ENCODE results near the gene B4GALT5.

The B4GALT5 gene

DNA sequence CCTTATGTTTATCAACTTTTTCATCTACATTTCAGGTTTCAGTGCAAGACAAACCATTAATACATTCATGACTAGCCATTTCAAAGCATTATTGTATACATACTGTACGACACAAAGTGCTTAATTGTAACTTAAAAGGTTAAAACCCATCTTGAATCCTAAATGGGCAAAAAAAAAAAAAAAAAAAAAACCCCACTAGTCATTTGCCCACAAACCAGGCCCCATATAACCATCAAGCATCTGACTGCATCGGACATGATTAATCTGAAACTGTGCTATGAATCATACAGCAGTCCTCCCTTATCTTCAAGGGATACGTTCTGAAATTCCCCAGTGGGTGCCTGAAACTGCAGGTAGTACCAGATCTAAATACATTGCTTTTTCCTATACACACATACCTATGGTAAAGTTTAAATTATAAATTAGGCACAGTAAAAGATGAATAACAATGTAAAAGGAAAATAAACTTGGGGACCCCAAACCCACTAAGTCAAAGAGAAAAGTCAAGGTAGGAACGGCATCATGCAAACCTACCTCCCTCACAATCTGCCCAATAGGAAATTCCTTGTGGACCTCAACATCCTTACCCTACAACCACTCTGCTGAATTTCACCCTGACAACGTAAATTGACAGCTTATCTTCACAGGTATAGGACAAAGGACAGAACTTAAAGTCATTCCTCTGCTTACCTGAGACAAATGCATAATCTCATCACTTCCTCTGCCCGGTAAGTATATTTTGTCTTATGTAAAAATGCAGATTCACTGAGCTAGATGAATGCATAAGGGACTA lies 14.3 kb downstream of the B4GALT5 start:
- DNase-seq, result no peak

DNA sequence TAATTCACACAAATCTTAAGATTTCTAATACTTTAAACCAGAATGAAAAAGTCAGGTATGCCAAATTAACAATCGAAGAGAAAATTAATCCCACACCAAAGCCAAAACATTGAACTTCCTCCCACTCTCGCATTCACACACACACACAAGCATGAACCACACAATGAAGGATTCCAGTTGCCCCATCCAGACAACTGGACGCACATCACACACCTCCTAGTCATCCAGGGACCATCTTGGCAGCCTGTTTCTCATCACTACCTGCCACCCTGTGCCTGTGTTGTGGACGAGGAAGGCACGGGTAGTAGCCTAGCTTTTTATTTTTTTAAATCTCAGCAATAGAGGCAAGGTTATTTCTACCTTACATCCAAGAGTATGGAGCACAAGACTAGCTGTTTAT lies 15.2 kb downstream of the B4GALT5 start:
- DNase-seq, result no peak

DNA sequence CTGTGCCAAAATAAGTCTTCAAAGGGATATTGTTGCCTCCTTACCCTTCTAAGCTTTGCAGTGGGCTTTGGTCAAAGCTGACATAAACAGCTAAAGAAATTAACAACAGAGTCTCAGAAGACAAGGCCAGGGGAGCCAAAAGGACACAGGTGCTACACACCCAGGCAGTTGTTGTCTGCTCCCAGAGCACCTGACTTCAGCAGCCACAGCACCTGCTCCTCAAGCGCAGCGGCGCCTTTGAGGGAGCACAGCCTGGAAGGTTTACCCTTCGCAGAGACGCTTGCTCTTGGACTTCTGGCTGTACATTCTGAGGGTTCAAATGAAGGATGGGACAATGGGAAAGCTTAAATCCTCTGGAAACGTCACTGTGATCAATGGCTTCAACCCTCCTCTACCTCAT lies 16.6 kb downstream of the B4GALT5 start:
- DNase-seq, result no peak

DNA sequence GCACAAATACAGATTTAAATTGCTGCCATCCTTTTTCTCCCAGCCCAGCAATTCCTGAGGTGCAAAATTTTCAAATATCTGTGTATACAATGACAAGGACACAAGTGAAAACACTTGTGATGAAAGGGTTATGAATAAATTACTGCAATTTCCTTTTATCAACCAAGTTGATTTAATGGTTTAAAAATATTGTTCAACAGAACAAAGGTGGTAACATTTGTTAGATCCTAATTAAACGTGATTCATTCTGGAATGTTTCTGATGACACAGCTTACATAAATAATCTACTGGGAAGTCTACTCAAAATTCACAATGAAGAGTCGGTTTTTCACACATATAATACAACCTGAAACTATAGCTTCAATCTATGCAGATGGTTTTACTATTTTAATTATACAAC lies 17.1 kb downstream of the B4GALT5 start:
- DNase-seq, result no peak

DNA sequence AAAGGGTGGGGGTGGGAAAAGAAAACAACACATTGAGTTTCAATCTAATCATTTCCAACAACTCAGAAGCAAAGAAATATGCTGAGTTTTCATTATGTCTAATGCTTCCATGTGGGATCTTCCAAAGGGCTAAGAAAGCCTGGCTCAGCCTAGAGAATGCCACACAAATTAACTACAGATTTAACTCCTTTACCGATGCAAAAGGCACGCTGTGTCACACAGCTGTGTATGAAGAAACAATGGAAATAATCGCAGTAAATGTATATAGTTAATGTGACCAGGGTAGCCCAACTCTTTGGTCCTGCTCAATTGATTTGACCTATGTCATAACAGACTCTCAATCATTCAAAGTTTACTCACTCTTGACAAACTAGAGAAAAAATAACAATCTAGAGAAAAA lies 17.8 kb downstream of the B4GALT5 start:
- DNase-seq, result no peak

DNA sequence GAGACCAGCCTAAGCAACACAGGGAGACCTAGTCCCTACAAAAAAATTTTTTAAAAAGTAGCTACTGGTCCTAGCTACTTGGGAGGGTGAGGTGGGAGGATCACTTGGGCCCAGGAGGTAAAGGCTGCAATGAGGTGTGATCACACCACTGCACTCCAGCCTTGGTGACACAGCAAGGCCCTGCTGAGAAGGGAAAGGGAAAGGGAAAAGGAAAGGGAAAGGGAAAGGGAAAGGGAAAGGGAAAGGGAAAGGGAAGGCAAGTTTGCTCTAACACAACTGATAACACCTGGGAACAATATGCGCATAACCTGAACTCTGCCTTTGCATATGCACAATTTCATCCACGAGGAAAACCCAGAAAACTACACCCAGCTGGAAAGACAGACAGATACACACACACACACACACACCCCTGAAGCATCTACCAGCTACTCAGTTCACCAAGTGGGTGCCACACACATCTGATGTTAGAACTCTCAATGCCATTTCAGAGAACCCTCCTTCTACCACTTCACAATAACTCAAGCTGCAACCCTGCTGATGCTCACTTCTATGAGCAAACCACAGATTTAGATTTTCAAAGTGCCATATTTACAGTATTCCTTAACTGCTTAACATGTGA lies 19.1 kb downstream of the B4GALT5 start:
- DNase-seq, result no peak

DNA sequence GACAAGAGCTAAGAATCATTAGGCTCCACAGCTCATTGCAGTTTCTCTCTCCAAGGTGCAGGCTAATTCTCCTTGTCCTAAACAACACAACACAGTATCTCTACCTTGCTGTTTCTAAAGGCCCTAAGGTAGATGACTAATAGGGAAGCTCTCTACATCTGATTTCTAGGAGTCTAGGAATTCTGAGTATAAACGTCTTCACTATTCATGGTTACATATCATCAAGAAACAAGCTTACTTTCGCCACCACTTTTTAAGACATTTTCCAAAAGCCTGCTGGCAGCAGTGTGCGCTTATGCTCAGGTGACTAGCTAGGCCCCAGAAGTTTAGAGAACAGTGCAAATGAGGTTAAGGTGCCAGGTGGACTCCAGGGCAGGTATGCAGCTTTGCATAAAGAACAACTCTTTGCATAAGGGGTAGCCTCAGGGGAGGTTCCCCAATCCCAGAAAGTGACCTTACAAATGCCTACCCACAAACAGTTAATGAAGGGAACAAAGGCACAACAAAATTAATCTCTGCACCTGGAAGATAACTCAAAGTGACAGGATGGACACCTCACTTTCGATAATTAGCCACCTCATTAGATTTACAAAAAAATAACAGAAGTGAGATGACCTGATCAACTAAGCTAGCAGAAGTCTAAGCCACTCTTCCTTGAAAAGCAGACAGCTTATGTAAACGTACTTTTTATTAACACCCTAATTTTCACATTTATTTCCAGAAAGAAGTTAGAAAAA lies 20.1 kb downstream of the B4GALT5 start:
- no peak for DNase-seq

DNA sequence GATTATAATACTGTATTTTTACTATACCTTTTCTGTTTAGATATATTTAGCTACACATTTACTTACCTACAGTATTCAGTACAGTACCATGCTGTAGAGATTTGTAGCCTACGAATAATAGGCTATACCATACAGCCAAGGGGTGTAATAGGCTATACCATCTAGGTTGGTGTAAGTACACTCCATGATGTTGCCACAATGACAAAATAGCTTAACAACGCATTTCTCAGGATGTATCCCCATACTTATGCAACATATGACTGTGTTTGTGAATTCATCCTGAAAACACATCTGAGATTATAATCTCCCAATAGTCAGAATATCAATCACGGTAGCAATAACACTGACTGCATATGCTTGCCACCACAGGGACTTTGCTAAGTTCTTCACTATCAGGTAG lies 20.7 kb downstream of the B4GALT5 start:
- no peak for DNase-seq

DNA sequence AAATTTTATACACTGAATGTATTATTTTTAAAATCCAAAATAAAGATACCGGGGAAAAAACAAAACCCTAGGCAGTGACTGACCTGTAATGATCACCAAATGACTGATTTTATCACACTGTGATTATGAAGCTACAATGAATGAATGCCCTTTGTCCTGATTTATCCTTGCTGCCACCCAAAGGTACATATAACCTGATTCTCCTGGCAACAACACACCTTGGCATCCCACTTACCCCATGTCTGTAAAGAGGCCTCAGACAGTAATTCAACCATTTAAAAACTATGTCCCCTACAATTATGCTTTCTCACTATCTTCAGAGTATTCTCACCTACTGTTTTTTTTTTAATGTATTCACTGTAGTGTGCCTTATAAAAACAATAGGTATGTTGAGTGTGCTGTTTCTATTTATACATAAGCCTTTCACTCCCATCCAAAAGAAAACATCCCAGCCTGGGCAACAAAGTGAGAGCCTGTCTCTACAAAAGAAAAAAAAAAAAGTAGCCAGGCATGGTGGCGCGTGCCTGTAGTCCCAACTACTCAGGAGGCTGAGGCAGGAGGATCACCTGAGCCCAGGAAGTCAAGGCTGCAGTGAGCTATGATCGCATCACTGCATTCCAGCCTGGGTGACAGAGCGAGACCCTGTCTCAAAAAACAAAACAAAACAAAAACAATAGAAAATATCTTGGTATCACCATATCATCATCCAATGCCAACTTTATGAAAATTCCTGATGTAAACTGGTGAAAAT lies 21.7 kb downstream of the B4GALT5 start:
- no peak for DNase-seq

DNA sequence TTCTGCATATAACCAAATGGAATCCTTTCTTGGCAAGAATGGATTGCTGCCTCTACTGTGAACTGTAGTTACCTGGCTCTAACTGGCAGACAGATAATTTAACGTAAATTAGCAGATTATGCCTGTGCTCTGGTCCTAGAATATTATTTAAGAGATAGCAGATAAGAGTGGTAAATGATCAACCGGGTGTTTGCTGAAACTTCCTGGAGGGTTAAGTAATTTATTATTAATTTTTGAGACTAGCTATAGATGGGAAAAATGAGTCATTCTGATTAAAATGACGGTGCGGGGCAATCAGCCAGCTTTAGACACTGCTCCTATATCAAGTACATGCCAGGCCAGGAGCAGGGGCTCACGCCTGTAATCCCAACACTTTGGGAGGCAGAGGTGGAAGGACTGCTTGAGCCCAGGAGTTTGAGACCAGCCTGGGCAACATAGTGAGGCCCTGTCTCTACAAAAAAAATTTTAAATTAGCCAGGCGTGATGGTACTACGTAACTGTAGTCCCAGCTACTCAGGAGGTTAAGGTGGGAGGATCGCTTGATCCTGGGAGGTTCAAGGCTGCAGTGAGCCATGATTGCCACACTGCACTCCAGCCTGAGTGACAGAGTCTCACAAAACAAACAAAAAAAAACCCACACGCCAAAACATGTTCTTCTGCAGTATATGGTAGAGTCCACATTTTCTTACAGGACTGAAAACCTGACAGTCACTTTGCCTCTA lies 22.6 kb downstream of the B4GALT5 start:
- no peak for DNase-seq

DNA sequence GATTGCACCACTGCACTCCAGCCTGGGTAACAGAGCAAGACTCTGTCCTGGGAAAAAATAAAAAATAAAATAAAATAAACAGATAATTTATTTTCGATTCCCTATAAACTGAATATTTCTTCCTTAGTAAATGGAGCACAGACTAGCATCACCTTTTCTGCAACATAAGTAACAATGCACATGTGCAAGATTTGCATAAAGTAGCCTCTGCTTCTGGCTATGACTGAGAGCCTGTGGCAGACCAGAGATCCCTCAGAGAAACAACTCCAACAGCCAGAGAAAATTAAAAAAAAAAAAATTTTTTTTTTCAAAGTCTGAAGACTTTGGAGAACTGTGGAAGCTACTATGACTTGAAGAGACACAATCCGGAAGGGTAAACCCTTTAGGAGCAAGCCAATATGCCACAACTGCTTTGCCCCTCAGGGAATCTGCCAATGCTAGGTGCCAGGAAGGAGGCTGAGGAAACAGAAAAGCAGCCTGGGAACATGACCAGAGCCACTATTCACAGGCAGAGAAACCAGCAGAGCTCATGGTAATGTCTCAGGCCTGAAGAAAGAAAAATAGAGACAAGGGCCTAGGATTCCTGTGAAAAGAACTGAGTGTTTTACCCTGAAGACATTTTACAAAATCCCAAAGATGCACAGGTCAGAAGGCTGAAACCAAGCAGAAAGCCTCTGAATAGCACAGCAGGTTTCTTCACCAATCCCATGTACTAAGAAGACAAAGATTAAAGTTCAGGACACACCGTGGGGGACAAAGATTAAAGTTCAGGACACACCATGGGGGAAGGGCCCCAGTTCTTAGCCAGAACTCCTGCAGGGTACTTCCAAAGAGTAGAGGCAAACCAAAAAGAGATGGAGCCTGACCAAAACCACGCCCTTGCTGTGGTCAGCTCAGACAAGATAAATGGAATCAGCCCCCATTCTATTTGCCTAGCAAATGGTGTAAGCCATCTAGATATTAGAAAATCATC lies 25.8 kb downstream of the B4GALT5 start:
- no peak for DNase-seq

DNA sequence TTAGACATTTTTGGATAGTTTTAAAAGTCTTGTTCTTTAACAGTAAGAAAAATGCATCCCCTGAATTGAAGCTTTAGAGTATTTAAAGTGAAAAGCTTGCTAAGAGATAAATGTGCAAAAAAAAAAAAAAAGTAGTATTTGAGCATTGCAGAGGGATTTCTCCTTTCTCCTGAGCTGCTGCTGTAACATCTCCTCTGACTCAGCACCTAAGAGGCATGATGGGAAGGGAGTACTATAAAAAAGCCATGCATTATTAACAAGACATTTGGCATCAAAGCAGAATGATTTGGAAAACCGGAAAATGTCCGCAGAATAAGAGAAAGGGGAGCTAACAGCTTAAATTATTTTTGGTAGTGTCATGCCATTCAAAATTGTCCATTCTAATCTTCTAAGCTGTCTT lies 27.9 kb downstream of the B4GALT5 start:
- no peak for DNase-seq

DNA sequence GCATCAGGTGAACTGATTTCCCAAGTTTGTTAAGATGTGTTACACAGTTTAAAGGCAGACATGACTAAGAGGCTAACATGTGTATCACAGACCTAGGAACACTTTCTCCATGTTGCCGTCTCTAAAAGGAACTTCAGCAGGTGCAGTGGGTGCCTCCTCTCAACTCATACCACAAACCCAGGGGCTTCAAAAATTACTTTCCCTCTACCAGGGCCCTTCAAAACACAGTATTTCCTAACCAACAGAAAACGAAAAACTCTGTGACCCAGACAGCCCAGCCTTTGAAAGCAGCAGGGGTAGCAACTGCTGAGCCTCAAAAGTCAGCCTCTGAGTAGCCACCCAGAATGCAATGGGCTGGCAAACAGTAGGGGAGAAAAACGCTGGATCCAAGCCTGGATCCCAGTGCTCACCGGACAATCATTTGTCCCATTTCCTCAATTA lies 28.5 kb downstream of the B4GALT5 start:
- DNase-seq, result no peak

DNA sequence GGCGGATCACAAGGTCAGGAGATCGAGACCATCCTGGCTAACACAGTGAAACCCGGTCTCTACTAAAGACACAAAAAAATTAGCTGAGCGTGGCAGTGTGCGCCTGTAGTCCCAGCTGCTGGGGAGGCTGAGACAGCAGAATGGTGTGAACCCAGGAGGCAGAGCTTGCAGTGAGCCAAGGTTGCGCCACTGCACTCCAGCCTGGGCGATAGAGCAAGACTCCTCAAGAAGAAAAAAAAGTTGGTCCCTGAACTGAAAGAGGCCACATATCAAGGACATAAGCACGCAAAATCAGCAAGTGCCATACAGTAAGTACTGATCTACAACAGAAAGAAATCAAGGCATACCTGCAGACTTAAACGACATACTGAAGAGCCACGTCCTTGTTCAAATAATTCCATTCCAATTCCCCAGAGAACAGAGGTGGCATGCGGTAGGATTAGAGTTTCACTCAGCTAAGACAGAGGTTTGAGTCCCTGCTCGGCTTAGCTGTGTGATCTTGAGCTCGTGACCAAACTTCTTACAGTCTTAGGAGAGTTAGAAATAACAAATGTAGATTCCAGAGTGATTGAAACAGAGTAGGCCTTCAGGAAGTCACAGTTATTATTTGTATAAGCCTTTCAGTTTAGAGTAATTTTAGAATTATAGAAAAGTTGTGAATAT lies 29.2 kb downstream of the B4GALT5 start:
- no peak for DNase-seq

DNA sequence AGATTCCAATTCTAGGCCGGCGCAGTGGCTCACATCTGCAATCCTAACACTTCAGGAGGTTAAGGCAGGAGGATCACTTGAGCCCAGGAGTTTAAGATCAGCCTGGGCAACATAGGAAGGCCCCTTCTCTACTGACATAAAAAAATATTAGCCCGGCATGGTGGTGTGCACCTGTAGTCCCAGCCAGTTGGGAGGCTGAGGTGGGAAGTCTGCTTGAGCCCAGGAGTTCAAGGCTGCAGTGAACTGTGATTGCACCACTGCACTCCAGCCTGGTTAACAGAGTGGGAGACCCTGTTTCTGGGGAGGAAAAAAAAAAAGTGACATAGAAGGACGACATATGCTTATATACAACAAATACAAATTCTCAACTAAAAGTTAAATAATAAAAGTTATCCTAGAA lies 30.9 kb downstream of the B4GALT5 start:
- no peak for DNase-seq

DNA sequence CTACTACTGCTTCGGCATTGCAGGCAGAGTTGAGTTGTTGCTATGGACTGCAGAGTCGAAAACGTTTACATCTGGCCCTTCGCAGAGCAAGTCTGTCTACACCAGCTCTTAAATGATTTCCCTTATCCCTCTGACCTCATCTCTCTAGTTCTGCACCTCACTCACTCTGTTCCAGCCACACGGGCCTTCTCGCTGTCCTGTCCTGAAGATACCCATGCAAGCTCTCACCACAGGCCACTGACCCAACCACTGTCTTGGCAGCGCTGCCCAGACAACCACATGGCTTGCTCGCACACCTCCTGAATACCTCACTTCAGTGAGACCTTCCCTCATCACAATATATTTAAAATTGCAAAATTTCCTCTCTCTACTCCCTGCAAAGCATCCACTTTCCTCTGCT lies 31.4 kb downstream of the B4GALT5 start:
- no peak for DNase-seq

DNA sequence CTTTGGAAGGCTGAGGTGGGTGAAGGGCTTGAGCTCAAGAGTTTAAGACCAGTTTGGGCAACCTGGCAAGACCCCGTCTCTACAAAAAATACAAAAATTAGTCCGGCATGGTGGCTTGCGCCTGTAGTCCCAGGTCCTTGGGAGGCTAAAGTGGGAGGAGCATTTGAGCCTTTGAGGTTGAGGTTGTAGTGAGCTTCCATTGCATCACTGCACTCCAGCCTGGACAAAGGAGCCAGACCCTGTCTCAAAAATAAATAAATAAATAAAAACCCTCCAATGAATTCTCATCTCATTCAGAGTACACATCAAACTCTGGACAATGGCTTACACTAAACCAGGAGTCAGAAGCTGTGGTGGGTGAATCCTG lies 31.8 kb downstream of the B4GALT5 start:
- DNase-seq, result no peak

DNA sequence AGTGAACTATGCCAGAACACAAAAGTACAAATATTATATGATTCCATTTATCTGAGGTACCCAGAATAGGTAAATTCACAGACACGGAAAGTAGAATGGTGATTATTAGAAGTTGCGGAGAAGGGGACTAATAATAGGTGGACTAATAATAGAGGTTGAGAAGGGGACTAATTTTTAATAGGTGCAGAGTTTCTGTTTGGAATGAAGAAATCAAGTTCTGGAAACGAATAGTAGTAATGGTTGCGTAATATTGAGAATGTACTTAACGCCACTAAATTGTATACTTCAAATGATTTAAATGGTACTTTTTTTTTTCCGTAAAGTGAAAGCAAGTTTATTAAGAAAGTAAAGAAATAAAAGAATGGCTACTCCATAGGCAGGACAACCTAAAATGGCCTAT lies 33.2 kb downstream of the B4GALT5 start:
- no peak for DNase-seq

DNA sequence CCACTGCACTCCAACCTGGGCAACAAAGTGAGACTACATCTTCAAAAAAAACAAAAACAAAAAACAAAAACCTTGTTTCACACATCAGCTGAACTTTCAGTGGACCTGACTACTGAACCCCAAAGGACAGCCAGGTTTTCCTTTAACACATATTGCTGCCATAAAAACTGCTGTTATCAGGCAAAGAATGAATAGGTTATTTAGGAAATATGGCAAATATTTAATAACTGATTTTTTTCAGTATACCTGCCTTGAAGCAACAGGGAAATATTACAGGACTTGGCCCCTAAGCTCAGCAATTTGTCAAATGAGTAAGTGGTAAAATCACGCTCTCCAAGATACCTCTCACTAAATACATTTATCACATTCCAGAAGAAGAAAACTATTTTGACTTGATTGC lies 34.0 kb downstream of the B4GALT5 start:
- DNase-seq, result no peak

DNA sequence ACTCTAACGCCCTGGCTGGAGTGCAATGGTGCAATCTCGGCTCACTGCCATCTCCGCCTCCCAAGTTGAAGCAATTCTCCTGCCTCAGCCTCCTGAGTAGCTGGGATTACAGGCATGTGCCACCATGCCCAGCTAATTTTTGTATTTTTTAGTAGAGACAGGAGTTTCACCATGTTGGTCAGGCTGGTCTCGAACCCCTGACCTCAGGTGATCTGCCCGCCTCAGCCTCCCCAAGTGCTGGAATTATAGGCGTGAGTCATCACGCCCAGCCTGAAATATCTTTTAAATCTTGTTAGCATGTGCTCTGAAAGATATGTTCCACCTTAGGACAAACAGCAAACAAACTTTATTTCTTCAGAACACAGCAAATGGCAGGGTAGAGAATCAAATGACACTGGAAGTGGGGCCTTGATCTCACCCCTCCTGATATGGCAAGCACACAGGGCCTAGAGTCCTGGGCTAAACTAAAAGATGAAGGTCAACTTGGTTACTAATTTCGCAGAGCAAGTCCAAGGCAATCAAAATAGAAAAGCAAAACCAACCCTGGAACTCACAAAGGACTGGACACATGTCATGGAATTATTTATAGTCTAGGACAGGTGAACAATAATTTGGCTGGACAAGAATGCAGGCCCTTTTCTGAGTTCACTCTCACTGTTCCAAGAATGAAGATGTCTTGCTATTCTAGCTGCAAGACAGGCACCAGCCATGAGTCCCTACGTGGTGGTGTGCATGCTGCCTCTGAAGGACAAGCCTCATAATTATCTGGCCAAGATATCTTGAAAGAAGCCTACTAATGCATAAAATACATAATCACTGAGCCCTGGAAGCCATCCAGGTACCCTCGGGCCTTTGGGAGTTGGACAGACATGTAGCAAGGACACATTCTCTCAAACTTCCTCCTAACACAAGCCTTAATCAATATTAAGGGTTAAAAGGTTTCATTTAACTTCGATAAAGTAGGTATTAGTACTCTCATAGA lies 35.6 kb downstream of the B4GALT5 start:
- DNase-seq, result no peak
